Gastroesophageal sphincter (tissue), 3 donors: ENCODE results near the gene TBCK.

Source experiments
- EP300 ChIP-seq: sonication (generic); formaldehyde crosslinking; IDR thresholded peaks from one replicate; pipeline ENCODE4 v1.6.1; 2017; ENCODE audit warnings: antibody characterized with exemption, mild to moderate bottlenecking
- POLR2A ChIP-seq, 2 donors: fragments of 450-650 bp; IDR thresholded peaks; one replicate each; pipeline ENCODE4 v1.6.1; 2017; ENCODE audit warnings: antibody characterized with exemption in 2 of 2, mild to moderate bottlenecking in 2 of 2, moderate library complexity in 1 of 2
- TF ChIP-seq, protein P1 (sequence below), 4 experiments: fragments of 200-600 bp in 2 of 4; fragments of 450-650 bp in 2 of 4; sonication (generic) in 1 of 4; IDR thresholded peaks; one replicate each; pipeline ENCODE4 v1.5.1; 2017 to 2019; ENCODE audit warnings: antibody characterized with exemption in 4 of 4, mild to moderate bottlenecking in 2 of 4, moderate library complexity in 2 of 4

- TF ChIP-seq, protein P1, sequence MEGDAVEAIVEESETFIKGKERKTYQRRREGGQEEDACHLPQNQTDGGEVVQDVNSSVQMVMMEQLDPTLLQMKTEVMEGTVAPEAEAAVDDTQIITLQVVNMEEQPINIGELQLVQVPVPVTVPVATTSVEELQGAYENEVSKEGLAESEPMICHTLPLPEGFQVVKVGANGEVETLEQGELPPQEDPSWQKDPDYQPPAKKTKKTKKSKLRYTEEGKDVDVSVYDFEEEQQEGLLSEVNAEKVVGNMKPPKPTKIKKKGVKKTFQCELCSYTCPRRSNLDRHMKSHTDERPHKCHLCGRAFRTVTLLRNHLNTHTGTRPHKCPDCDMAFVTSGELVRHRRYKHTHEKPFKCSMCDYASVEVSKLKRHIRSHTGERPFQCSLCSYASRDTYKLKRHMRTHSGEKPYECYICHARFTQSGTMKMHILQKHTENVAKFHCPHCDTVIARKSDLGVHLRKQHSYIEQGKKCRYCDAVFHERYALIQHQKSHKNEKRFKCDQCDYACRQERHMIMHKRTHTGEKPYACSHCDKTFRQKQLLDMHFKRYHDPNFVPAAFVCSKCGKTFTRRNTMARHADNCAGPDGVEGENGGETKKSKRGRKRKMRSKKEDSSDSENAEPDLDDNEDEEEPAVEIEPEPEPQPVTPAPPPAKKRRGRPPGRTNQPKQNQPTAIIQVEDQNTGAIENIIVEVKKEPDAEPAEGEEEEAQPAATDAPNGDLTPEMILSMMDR (IDR thresholded peaks at IDR 0.05) = no peak
- TF ChIP-seq POLR2A (IDR thresholded peaks at IDR 0.05) (no peak), EP300 (no peak)
Observed at GRCh38 chr4:106011387-106011786, 304.6 kb downstream of the TBCK start.
